ENCODE data around the gene TMEM132D. TPM values are rescaled to one million over a fixed set of nuclear protein-coding genes. Genes with fewer than 3 reads are reported as not detected.

Gene TMEM132D
- total and polyA plus RNA-seq, 2 donors (not counting 3 experiments of a cell fraction or from before 2014, with no cell fraction given): not detected

DNA sequence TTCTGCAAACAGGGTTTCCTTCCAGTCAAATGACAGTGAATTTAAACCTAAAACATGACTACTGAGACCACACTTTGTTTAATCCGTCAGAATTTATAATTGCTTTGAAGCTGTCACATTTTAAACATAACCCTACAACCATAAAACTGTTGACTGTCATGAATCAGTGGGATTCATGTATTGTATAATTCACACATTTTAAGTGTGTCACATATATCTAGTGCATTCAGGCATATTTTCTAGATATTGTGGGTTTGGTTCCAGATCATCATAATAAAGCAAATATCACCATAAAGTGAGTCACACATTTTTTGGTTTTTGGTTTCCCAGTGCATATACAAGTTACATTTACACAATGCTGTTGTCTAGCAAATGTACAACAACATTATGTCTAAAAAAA is 304.4 kb downstream of the TMEM132D start:
- Histone ChIP-seq H3K4me2 (ENCODE audit: insufficient read depth, low read length) (no peak overlapping the region), H2AFZ (ENCODE audit: low read depth, low read length) (no peak overlapping the region), H3K27me3 (ENCODE audit: control insufficient read depth in 2 of 2, insufficient read depth in 2 of 2, low read length in 2 of 2) (no peaks in the 10 kb centered on the region), H4K20me1 (replicated peaks; ENCODE audit: control insufficient read depth, extremely low read depth, insufficient read depth, low read length) (no peaks in the 10 kb centered on the region), H3K9me3 (replicated peaks; ENCODE audit: control insufficient read depth, insufficient read depth, low read length) (peaks cover 5% of the 10 kb centered on the region), H3K4me1 (ENCODE audit: control insufficient read depth, extremely low read depth, insufficient read depth, low read length) (no peaks in the 10 kb centered on the region), H3K79me2 (ENCODE audit: control insufficient read depth, insufficient read depth, low read length) (no peaks in the 10 kb centered on the region), H3K4me3 (replicated peaks in 1 of 3; ENCODE audit: insufficient read depth in 1 of 3, low read depth in 1 of 3, low read length in 3 of 3) (no peak overlapping the region), H3K36me3 (ENCODE audit: control insufficient read depth in 2 of 2, extremely low read depth in 1 of 2, insufficient read depth in 2 of 2, low read length in 2 of 2) (no peaks in the 10 kb centered on the region), H3K9me1 (replicated peaks; ENCODE audit: control insufficient read depth, extremely low read depth, insufficient read depth, low read length) (no peaks in the 10 kb centered on the region), H3K27ac (ENCODE audit: insufficient read depth, low read depth, low read length) (no peak overlapping the region), H3K9ac (replicated peaks; ENCODE audit: extremely low read depth, insufficient read depth, low read length) (no peak overlapping the region)
- no TSS peak for BruUV-seq (replicated peaks)
- DNase-seq (ENCODE audit: low read depth, low spot score): no peak
- POLR2A ChIA-PET: no interaction called here
- intact Hi-C loops (cut with micrococcal nuclease): no loop called here
- dilution Hi-C loops (cut with MboI; ENCODE audit: extremely low pct_ligation_motif_present, low sequenced_read_pairs): no loop called here
- no peak for FAIRE-seq
- no peak for TF ChIP-seq POLR2A (IDR thresholded peaks at IDR 0.05; ENCODE audit: low read depth, low read length)
- TF ChIP-seq POLR2AphosphoS5 (IDR thresholded peaks at IDR 0.05; ENCODE audit: insufficient read depth, low read depth, low read length): no peak
- CTCF ChIA-PET: no interaction called here

DNA sequence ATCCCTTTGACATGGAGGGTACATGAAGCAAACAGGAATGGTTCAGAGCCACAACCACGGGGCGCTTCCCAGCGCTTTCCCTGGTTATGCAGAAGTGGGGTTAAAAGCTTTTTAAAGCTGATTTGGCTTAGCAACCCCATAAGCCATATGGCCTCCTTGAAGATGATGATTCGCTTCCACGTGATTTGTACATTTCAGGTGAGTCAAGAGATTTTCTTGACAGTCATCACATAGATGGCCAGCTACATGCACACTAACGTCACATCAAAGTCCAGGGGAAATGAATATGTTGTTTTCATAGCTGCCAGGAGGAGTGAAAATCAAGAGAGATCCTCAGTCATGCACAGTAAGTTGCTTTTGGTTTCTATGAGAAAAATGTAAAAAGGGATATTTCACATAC is 309.7 kb downstream of the TMEM132D start:
- H3K27me3 ChIP-seq (ENCODE audit: control insufficient read depth in 2 of 2, insufficient read depth in 2 of 2, low read length in 2 of 2): no peaks in the 10 kb centered on the region
- no peaks in the 10 kb centered on the region for H3K4me1 ChIP-seq (ENCODE audit: control insufficient read depth, extremely low read depth, insufficient read depth, low read length)
- no peak overlapping the region for H3K4me2 ChIP-seq (ENCODE audit: insufficient read depth, low read length)
- no peak for TF ChIP-seq JUN (IDR thresholded peaks at IDR 0.05; ENCODE audit: borderline replicate concordance, insufficient read depth, insufficient read length, low read depth)
- H3K9ac ChIP-seq (replicated peaks; ENCODE audit: extremely low read depth, insufficient read depth, low read length): no peak overlapping the region
- CTCF ChIA-PET: no interaction called here
- no peak overlapping the region for H2AFZ ChIP-seq (ENCODE audit: low read depth, low read length)
- intact Hi-C loops (cut with micrococcal nuclease) (no loop called here), dilution Hi-C loops (cut with MboI; ENCODE audit: extremely low pct_ligation_motif_present, low sequenced_read_pairs) (no loop called here)
- no peaks in the 10 kb centered on the region for H3K36me3 ChIP-seq (ENCODE audit: control insufficient read depth in 2 of 2, extremely low read depth in 1 of 2, insufficient read depth in 2 of 2, low read length in 2 of 2)
- FAIRE-seq (no peak), DNase-seq (ENCODE audit: low read depth, low spot score) (no peak)
- no peaks in the 10 kb centered on the region for H3K9me1 ChIP-seq (replicated peaks; ENCODE audit: control insufficient read depth, extremely low read depth, insufficient read depth, low read length)
- H3K9me3 ChIP-seq (replicated peaks; ENCODE audit: control insufficient read depth, insufficient read depth, low read length): peaks cover 11% of the 10 kb centered on the region
- H4K20me1 ChIP-seq (replicated peaks; ENCODE audit: control insufficient read depth, extremely low read depth, insufficient read depth, low read length): no peaks in the 10 kb centered on the region
- POLR2A ChIA-PET: no interaction called here
- no peak overlapping the region for H3K27ac ChIP-seq (ENCODE audit: insufficient read depth, low read depth, low read length)
- no peaks in the 10 kb centered on the region for H3K79me2 ChIP-seq (ENCODE audit: control insufficient read depth, insufficient read depth, low read length)
- no TSS peak for BruUV-seq (replicated peaks)
- no peak overlapping the region for H3K4me3 ChIP-seq (replicated peaks in 1 of 3; ENCODE audit: insufficient read depth in 1 of 3, low read depth in 1 of 3, low read length in 3 of 3)
